GM21367 (cell line): ENCODE results near the gene CNTNAP2.
A peak's percentile ranks its signal among the peaks of the same experiment; 100 is the strongest.

Experiments used
- ATAC-seq: cut with Tn5 transposase; IDR thresholded peaks from one replicate; pipeline ENCODE4 v1.9.1; 2021; ENCODE audit not compliant: unreplicated experiment

The CNTNAP2 gene

GRCh38 chr7:148211740-148212151 lies 2095.1 kb downstream of the CNTNAP2 start:
- no peak for ATAC-seq

- ATAC-seq: no peak
Observed at GRCh38 chr7:148212731-148213130, 2096.1 kb downstream of the CNTNAP2 start.

- ATAC-seq: no peak
Observed at GRCh38 chr7:148214101-148214500, 2097.5 kb downstream of the CNTNAP2 start.

- ATAC-seq: no peak
Observed at GRCh38 chr7:148218603-148219002, 2102.0 kb downstream of the CNTNAP2 start.

GRCh38 chr7:148222721-148223120 lies 2106.1 kb downstream of the CNTNAP2 start:
- no peak for ATAC-seq

- ATAC-seq: no peak
Observed at GRCh38 chr7:148223160-148223559, 2106.6 kb downstream of the CNTNAP2 start.

- no peak for ATAC-seq
Observed at GRCh38 chr7:148223738-148224137, 2107.1 kb downstream of the CNTNAP2 start.

GRCh38 chr7:148230296-148230695 lies 2113.7 kb downstream of the CNTNAP2 start:
- ATAC-seq: no peak

- ATAC-seq: no peak
Observed at GRCh38 chr7:148230883-148231282, 2114.3 kb downstream of the CNTNAP2 start.

GRCh38 chr7:148232784-148233183 lies 2116.2 kb downstream of the CNTNAP2 start:
- no peak for ATAC-seq

GRCh38 chr7:148234715-148235114 lies 2118.1 kb downstream of the CNTNAP2 start:
- ATAC-seq: no peak

- ATAC-seq: no peak
Observed at GRCh38 chr7:148238761-148239325, 2122.2 kb downstream of the CNTNAP2 start.

- ATAC-seq: peak; percentile 9
Observed at GRCh38 chr7:148241700-148242293, 2125.2 kb downstream of the CNTNAP2 start.

- peak; percentile 94 for ATAC-seq
Observed at GRCh38 chr7:148242294-148242821, 2125.8 kb downstream of the CNTNAP2 start.

GRCh38 chr7:148245381-148245780 lies 2128.8 kb downstream of the CNTNAP2 start:
- no peak for ATAC-seq

- peak; percentile 78 for ATAC-seq
Observed at GRCh38 chr7:148253629-148254028, 2137.0 kb downstream of the CNTNAP2 start.

- ATAC-seq: no peak
Observed at GRCh38 chr7:148255333-148255732, 2138.7 kb downstream of the CNTNAP2 start.

- ATAC-seq: no peak
Observed at GRCh38 chr7:148256433-148256832, 2139.8 kb downstream of the CNTNAP2 start.

GRCh38 chr7:148260599-148260998 lies 2144.0 kb downstream of the CNTNAP2 start:
- no peak for ATAC-seq

- ATAC-seq: no peak
Observed at GRCh38 chr7:148261523-148261922, 2144.9 kb downstream of the CNTNAP2 start.

GRCh38 chr7:148261996-148262688 lies 2145.5 kb downstream of the CNTNAP2 start:
- no peak for ATAC-seq

GRCh38 chr7:148262721-148263229 lies 2146.2 kb downstream of the CNTNAP2 start:
- peak; percentile 80 for ATAC-seq
